ENCODE data around the gene CD99L2.

DNA sequence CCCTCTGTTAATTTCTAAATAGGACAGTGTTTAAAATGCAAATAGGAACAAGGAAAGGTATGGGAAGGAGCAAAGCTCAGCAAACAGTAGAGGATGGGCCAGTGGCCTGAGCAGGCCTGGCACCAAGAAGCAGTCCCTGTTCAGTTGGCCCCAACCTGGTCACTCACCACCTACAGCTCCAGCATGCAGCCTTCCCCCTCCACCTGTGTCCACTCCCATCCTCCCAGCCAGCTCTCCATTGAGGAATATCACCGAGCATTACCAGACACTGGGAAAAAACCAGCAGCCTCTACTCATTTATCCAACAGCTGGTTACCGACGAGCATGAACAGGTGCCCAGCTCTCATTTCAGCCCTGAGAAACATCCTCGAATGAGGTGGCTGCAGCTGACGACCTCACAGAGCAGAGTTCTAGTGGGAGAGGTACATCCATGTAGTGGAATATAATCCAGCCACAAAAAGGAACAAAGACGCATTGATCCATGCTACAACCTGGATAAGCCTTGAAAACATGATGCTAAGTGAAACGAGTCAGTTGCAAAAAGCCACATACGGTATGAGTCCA, 25.6 kb downstream of the CD99L2 start:
- TF ChIP-seq, protein P1, sequence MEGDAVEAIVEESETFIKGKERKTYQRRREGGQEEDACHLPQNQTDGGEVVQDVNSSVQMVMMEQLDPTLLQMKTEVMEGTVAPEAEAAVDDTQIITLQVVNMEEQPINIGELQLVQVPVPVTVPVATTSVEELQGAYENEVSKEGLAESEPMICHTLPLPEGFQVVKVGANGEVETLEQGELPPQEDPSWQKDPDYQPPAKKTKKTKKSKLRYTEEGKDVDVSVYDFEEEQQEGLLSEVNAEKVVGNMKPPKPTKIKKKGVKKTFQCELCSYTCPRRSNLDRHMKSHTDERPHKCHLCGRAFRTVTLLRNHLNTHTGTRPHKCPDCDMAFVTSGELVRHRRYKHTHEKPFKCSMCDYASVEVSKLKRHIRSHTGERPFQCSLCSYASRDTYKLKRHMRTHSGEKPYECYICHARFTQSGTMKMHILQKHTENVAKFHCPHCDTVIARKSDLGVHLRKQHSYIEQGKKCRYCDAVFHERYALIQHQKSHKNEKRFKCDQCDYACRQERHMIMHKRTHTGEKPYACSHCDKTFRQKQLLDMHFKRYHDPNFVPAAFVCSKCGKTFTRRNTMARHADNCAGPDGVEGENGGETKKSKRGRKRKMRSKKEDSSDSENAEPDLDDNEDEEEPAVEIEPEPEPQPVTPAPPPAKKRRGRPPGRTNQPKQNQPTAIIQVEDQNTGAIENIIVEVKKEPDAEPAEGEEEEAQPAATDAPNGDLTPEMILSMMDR (IDR thresholded peaks at IDR 0.05) = no peak
- TF ChIP-seq POLR2AphosphoS5 (IDR thresholded peaks at IDR 0.05) = no peak

Data from gastroesophageal sphincter (tissue), 3 donors.